H9 (cell line): ENCODE results near the gene MRTFA. TPM values are rescaled to one million over a fixed set of nuclear protein-coding genes. Genes with fewer than 3 reads are reported as not detected.

Source experiments
- DNase-seq: peaks from one replicate; pipeline ENCODE4 v3.0.0-alpha.2; 2017
- H2AFZ ChIP-seq: one replicate; pipeline ENCODE4 v1.6.1; 2013; ENCODE audit warnings: mild to moderate bottlenecking, low read length, control low read depth, moderate library complexity
- H2AK5ac ChIP-seq: 2 replicates; pipeline ENCODE4 v1.6.1; 2013; ENCODE audit warnings: low read length, control low read depth, mixed read lengths; ENCODE audit not compliant: insufficient read length
- H2BK120ac ChIP-seq: one replicate; pipeline ENCODE4 v1.6.1; 2013; ENCODE audit warnings: low read depth, mild to moderate bottlenecking, low read length, control low read depth, inconsistent platforms; ENCODE audit not compliant: poor library complexity, severe bottlenecking
- H2BK12ac ChIP-seq: 2 replicates; pipeline ENCODE4 v1.6.1; 2013; ENCODE audit warnings: low read length, control low read depth, mixed read lengths, low read depth; ENCODE audit not compliant: insufficient read length
- H2BK15ac ChIP-seq: 2 replicates; pipeline ENCODE4 v1.6.1; 2013; ENCODE audit warnings: low read depth, low read length, control low read depth
- H2BK20ac ChIP-seq: one replicate; pipeline ENCODE4 v1.6.1; 2013; ENCODE audit warnings: low read depth, mild to moderate bottlenecking, low read length, control low read depth, inconsistent platforms; ENCODE audit not compliant: poor library complexity, severe bottlenecking
- H2BK5ac ChIP-seq: 2 replicates; pipeline ENCODE4 v1.6.1; 2013; ENCODE audit warnings: low read length, control low read depth, mixed read lengths; ENCODE audit not compliant: insufficient read length
- H3K14ac ChIP-seq: 2 replicates; pipeline ENCODE4 v1.6.1; 2013; ENCODE audit warnings: low read length, control low read depth; ENCODE audit not compliant: insufficient read depth
- H3K18ac ChIP-seq: 2 replicates; pipeline ENCODE4 v1.6.1; 2013; ENCODE audit warnings: low read depth, mild to moderate bottlenecking, mixed read lengths, low read length, control low read depth; ENCODE audit not compliant: insufficient read length
- H3K23ac ChIP-seq: 2 replicates; pipeline ENCODE4 v1.6.1; 2013; ENCODE audit warnings: low read length, control low read depth, mixed read lengths, low read depth; ENCODE audit not compliant: insufficient read length
- H3K23me2 ChIP-seq: 2 replicates; pipeline ENCODE4 v1.6.1; 2013; ENCODE audit warnings: low read depth, mild to moderate bottlenecking, mixed read lengths, low read length, control low read depth; ENCODE audit not compliant: insufficient read length, poor library complexity, severe bottlenecking
- H3K27ac ChIP-seq: 2 replicates; pipeline ENCODE4 v1.5.1; 2013; ENCODE audit warnings: low read length, control low read depth, mixed read lengths, low read depth; ENCODE audit not compliant: insufficient read length
- H3K27me3 ChIP-seq: 2 replicates; pipeline ENCODE4 v1.6.1; 2013; ENCODE audit warnings: low read length, control low read depth, inconsistent platforms; ENCODE audit not compliant: insufficient read depth
- H3K4ac ChIP-seq: 2 replicates; pipeline ENCODE4 v1.6.1; 2013; ENCODE audit warnings: low read depth, mild to moderate bottlenecking, control low read depth, inconsistent platforms, low read length, moderate library complexity
- H3K4me1 ChIP-seq: 2 replicates; pipeline ENCODE4 v1.6.1; 2013; ENCODE audit warnings: low read length, control low read depth, inconsistent platforms; ENCODE audit not compliant: insufficient read depth
- H3K4me2 ChIP-seq: 2 replicates; pipeline ENCODE4 v1.6.1; 2013; ENCODE audit warnings: low read length, control low read depth, mixed read lengths; ENCODE audit not compliant: insufficient read length, insufficient read depth
- H3K56ac ChIP-seq: 2 replicates; pipeline ENCODE4 v1.6.1; 2013; ENCODE audit warnings: low read depth, mild to moderate bottlenecking, mixed read lengths, low read length, control low read depth; ENCODE audit not compliant: insufficient read length
- H3K79me1 ChIP-seq: 2 replicates; pipeline ENCODE4 v1.6.1; 2013; ENCODE audit warnings: low read depth, mild to moderate bottlenecking, moderate library complexity, low read length, control low read depth, inconsistent platforms; ENCODE audit not compliant: insufficient read depth, poor library complexity, severe bottlenecking
- H3K79me2 ChIP-seq: 2 replicates; pipeline ENCODE4 v1.6.1; 2013; ENCODE audit warnings: low read length, control low read depth, inconsistent platforms; ENCODE audit not compliant: insufficient read depth
- H3K9ac ChIP-seq: 2 replicates; pipeline ENCODE4 v1.6.1; 2013; ENCODE audit warnings: low read length, control low read depth, mixed read lengths; ENCODE audit not compliant: insufficient read length; ENCODE audit errors: extremely low read depth
- H3K9me3 ChIP-seq: one replicate; pipeline ENCODE4 v1.6.1; 2013; ENCODE audit warnings: low read depth, low read length, inconsistent platforms; ENCODE audit not compliant: control insufficient read depth
- H3T11ph ChIP-seq: one replicate; pipeline ENCODE4 v1.6.1; 2013; ENCODE audit warnings: mild to moderate bottlenecking, low read length, control low read depth, inconsistent platforms
- H4K20me1 ChIP-seq: one replicate; pipeline ENCODE4 v1.6.1; 2013; ENCODE audit not compliant: control insufficient read depth, insufficient read length, insufficient read depth
- H4K5ac ChIP-seq: 2 replicates; pipeline ENCODE4 v1.6.1; 2013; ENCODE audit warnings: low read depth, mild to moderate bottlenecking, mixed read lengths, low read length, control low read depth; ENCODE audit not compliant: insufficient read length
- H4K8ac ChIP-seq: replicated peaks from 2 replicates; pipeline ENCODE4 v1.6.1; 2013; ENCODE audit warnings: low read length, control low read depth, mixed read lengths, low read depth; ENCODE audit not compliant: insufficient read length
- H4K91ac ChIP-seq: 2 replicates; pipeline ENCODE4 v1.6.1; 2013; ENCODE audit warnings: low read depth, mild to moderate bottlenecking, moderate library complexity, mixed read lengths, low read length, control low read depth; ENCODE audit not compliant: insufficient read length
- H3K27ac Mint-ChIP-seq, 3 experiments: 2 replicates in 2 of 3; 3 replicates in 1 of 3; pipeline ENCODE4 v1.8.0; 2020 to 2021; ENCODE audit warnings: mixed read lengths in 3 of 3, mild to moderate bottlenecking in 1 of 3, moderate library complexity in 1 of 3
- H3K27me3 Mint-ChIP-seq: 2 replicates; pipeline ENCODE4 v1.8.0; 2021; ENCODE audit warnings: low read depth, mild to moderate bottlenecking, moderate library complexity, mixed read lengths
- H3K36me3 Mint-ChIP-seq, 3 experiments: 2 replicates in 2 of 3; 3 replicates in 1 of 3; pipeline ENCODE4 v1.8.0; 2020 to 2021; ENCODE audit warnings: low read depth in 3 of 3, mixed read lengths in 3 of 3; ENCODE audit not compliant: insufficient read depth in 1 of 3
- H3K4me1 Mint-ChIP-seq, 2 experiments: 2 replicates each; pipeline ENCODE4 v1.8.0; 2020; ENCODE audit warnings: mixed read lengths in 2 of 2
- H3K4me3 Mint-ChIP-seq, 2 experiments: 2 replicates in 1 of 2; 3 replicates in 1 of 2; pipeline ENCODE4 v1.8.0; 2020 to 2021; ENCODE audit warnings: mild to moderate bottlenecking in 2 of 2, mixed read lengths in 2 of 2, moderate library complexity in 1 of 2
- H3K9me3 Mint-ChIP-seq, 2 experiments: 2 replicates in 1 of 2; 3 replicates in 1 of 2; pipeline ENCODE4 v1.8.0; 2020; ENCODE audit warnings: mild to moderate bottlenecking in 2 of 2, mixed read lengths in 2 of 2, moderate library complexity in 1 of 2
- WGBS: extraction: QIAGEN DNeasy Blood & Tissue Kit; methylation state at CpG from one replicate; pipeline ENCODE4 v1.1.7; 2013; ENCODE audit warnings: missing lambda C conversion rate, low lambda C conversion rate, mixed read lengths; ENCODE audit not compliant: insufficient read length; ENCODE audit errors: extremely low coverage; 5-methylcytosine and 5-hydroxymethylcytosine counted together
- total RNA-seq: library from RNA; stranded (reverse); gene quantifications from 2 replicates; pipeline ENCODE4 v1.2.1, GENCODE V29; 2021
- TF ChIP-seq, protein P1 (sequence below): fragments of 200-600 bp; sonication (generic); conservative IDR thresholded peaks from 3 replicates; pipeline ENCODE4 v1.8.0; 2021; ENCODE audit warnings: antibody characterized with exemption, mild to moderate bottlenecking

MRTFA gene
- total RNA-seq, 1 experiment from 2014 or later = 38.1 TPM

DNA sequence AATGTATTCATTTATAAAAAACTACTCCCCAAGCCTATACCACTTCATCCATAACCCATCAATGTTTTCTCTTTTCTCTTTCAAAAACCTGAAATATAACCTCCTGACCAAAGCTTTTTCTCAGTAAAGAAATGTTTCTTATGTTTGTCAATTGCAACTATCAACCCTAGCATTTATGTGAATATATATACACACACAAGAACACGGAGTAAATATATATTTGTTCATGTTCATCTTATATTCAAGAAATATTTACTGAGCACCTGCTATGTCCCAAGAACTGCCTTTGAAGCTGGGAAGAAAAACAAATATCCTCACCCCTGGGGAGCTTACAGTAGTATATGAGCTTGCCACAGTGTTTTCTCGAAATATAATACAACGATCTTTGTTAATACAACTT is 3.5 kb downstream of the MRTFA start:
- Mint-ChIP-seq H3K9me3 (no peaks in the 10 kb centered on the region), H3K27ac (no peak overlapping the region), H3K36me3 (peaks cover 0 to 4% (median 2%) of the 10 kb centered on the region in 3 experiments), H3K27me3 (no peaks in the 10 kb centered on the region), H3K4me3 (no peak overlapping the region), H3K4me1 (peaks cover 26 to 29% of the 10 kb centered on the region in 2 experiments)
- no peak overlapping the region for H2BK15ac ChIP-seq
- H3K4me1 ChIP-seq = peaks cover 4% of the 10 kb centered on the region; the same call in 1 of the 2 replicates
- no peak overlapping the region for H2BK5ac ChIP-seq
- peaks cover 5% of the 10 kb centered on the region for H3K79me1 ChIP-seq
- no peaks in the 10 kb centered on the region for H3K9me3 ChIP-seq
- H2BK20ac ChIP-seq = no peak overlapping the region
- DNase-seq = no peak
- H2BK120ac ChIP-seq = no peak overlapping the region
- no peak overlapping the region for H4K8ac ChIP-seq
- H3K79me2 ChIP-seq = peaks cover 18% of the 10 kb centered on the region; the same call in 1 of the 2 replicates
- no peak overlapping the region for H3K27ac ChIP-seq
- H4K5ac ChIP-seq = no peak overlapping the region
- no peak overlapping the region for H2BK12ac ChIP-seq
- no peak overlapping the region for H2AK5ac ChIP-seq
- no peak overlapping the region for H3K56ac ChIP-seq
- no CpG with 5 or more reads among the region's 3 CpGs for WGBS
- H3K4me2 ChIP-seq = no peak overlapping the region
- H3K23me2 ChIP-seq = peaks cover 12% of the 10 kb centered on the region
- no peak overlapping the region for H3T11ph ChIP-seq
- H3K14ac ChIP-seq = no peak overlapping the region
- H2AFZ ChIP-seq = no peak overlapping the region
- TF ChIP-seq, protein P1, sequence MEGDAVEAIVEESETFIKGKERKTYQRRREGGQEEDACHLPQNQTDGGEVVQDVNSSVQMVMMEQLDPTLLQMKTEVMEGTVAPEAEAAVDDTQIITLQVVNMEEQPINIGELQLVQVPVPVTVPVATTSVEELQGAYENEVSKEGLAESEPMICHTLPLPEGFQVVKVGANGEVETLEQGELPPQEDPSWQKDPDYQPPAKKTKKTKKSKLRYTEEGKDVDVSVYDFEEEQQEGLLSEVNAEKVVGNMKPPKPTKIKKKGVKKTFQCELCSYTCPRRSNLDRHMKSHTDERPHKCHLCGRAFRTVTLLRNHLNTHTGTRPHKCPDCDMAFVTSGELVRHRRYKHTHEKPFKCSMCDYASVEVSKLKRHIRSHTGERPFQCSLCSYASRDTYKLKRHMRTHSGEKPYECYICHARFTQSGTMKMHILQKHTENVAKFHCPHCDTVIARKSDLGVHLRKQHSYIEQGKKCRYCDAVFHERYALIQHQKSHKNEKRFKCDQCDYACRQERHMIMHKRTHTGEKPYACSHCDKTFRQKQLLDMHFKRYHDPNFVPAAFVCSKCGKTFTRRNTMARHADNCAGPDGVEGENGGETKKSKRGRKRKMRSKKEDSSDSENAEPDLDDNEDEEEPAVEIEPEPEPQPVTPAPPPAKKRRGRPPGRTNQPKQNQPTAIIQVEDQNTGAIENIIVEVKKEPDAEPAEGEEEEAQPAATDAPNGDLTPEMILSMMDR = no peak
- no peak overlapping the region for H3K18ac ChIP-seq
- H4K20me1 ChIP-seq = no peaks in the 10 kb centered on the region
- H4K91ac ChIP-seq = no peak overlapping the region
- H3K23ac ChIP-seq = no peak overlapping the region
- H3K4ac ChIP-seq = no peak overlapping the region
- H3K27me3 ChIP-seq = no peaks in the 10 kb centered on the region
- H3K9ac ChIP-seq = no peak overlapping the region
